GM06990 (cell line): ENCODE measurements around the gene C19orf25.

Experiments used
- DNase-seq: peaks from one replicate; pipeline ENCODE4 v3.0.0-alpha.2; 2011; ENCODE audit not compliant: insufficient read length; ENCODE audit errors: extremely low read depth
- H3K27me3 ChIP-seq: replicated peaks from 2 replicates; pipeline ENCODE4 v1.6.0; 2011; ENCODE audit warnings: low read length; ENCODE audit not compliant: control insufficient read depth, insufficient read depth
- H3K36me3 ChIP-seq: 2 replicates; pipeline ENCODE4 v1.5.1; 2011; ENCODE audit warnings: low read length; ENCODE audit not compliant: control insufficient read depth, insufficient read depth
- H3K4me3 ChIP-seq: replicated peaks from 2 replicates; pipeline ENCODE4 v1.5.1; 2011; ENCODE audit warnings: low read depth, mild to moderate bottlenecking, control low read depth, low read length
- TF ChIP-seq, protein P1 (sequence below): IDR thresholded peaks from 2 replicates; pipeline ENCODE4 v1.5.1; 2011; ENCODE audit warnings: low read length, control low read depth, mild to moderate bottlenecking, inconsistent platforms; ENCODE audit not compliant: insufficient read depth, poor library complexity, severe bottlenecking

The C19orf25 gene

GRCh38 chr19:1510442-1510806, 31.4 kb upstream of the C19orf25 start:
- Histone ChIP-seq H3K36me3 (no peaks in the 10 kb centered on the region), H3K27me3 (no peaks in the 10 kb centered on the region; the same call in 1 of the 2 replicates), H3K4me3 (no peak overlapping the region)
- no peak for DNase-seq
- TF ChIP-seq, protein P1, sequence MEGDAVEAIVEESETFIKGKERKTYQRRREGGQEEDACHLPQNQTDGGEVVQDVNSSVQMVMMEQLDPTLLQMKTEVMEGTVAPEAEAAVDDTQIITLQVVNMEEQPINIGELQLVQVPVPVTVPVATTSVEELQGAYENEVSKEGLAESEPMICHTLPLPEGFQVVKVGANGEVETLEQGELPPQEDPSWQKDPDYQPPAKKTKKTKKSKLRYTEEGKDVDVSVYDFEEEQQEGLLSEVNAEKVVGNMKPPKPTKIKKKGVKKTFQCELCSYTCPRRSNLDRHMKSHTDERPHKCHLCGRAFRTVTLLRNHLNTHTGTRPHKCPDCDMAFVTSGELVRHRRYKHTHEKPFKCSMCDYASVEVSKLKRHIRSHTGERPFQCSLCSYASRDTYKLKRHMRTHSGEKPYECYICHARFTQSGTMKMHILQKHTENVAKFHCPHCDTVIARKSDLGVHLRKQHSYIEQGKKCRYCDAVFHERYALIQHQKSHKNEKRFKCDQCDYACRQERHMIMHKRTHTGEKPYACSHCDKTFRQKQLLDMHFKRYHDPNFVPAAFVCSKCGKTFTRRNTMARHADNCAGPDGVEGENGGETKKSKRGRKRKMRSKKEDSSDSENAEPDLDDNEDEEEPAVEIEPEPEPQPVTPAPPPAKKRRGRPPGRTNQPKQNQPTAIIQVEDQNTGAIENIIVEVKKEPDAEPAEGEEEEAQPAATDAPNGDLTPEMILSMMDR: no peak

GRCh38 chr19:1509602-1510441, 30.8 kb upstream of the C19orf25 start:
- Histone ChIP-seq H3K4me3 (no peak overlapping the region), H3K36me3 (no peaks in the 10 kb centered on the region), H3K27me3 (no peaks in the 10 kb centered on the region; the same call in 1 of the 2 replicates)
- TF ChIP-seq, protein P1: no peak
- no peak for DNase-seq

GRCh38 chr19:1508507-1508856, 29.5 kb upstream of the C19orf25 start:
- TF ChIP-seq, protein P1: no peak
- Histone ChIP-seq H3K4me3 (no peak overlapping the region), H3K27me3 (no peaks in the 10 kb centered on the region; the same call in 1 of the 2 replicates), H3K36me3 (no peaks in the 10 kb centered on the region)
- no peak for DNase-seq

GRCh38 chr19:1507763-1508506, 28.9 kb upstream of the C19orf25 start:
- TF ChIP-seq, protein P1: no peak
- peak; percentile 80 for DNase-seq
- Histone ChIP-seq H3K4me3 (peak overlapping the region; percentile 48), H3K36me3 (no peaks in the 10 kb centered on the region), H3K27me3 (no peaks in the 10 kb centered on the region; the same call in 1 of the 2 replicates)

- no peaks in the 10 kb centered on the region for H3K36me3 ChIP-seq
- H3K27me3 ChIP-seq: no peaks in the 10 kb centered on the region; the same call in 1 of the 2 replicates
- TF ChIP-seq, protein P1: no peak
- no peak overlapping the region for H3K4me3 ChIP-seq
- DNase-seq: no peak
Observed at GRCh38 chr19:1507192-1507660, 28.2 kb upstream of the C19orf25 start.
